Measurements from ENCODE around the gene SLC25A46.
"Not testable (repeated sequence)": the region's sequence is repeated elsewhere in the genome, so short reads cannot be mapped to it uniquely, and the experiment has no call there.

Gene SLC25A46

GRCh38 chr5:110738812-110739651 lies at the start of gene SLC25A46:
TSS of gene SLC25A46 (plus strand) at chr5:110739007. CDS start at chr5:110739120, 113 bp downstream.
- DNase-seq (ENCODE audit: low read depth in 2 of 2) = peak; percentile 72 to 75

GRCh38 chr5:110690587-110690986 lies 48.2 kb upstream of the SLC25A46 start:
- DNase-seq (ENCODE audit: low read depth in 2 of 2) = not testable (repeated sequence)

- DNase-seq (ENCODE audit: low read depth in 2 of 2) = not testable (repeated sequence)
Observed at GRCh38 chr5:110692669-110693068, 46.1 kb upstream of the SLC25A46 start.

GRCh38 chr5:110702300-110702699 lies 36.5 kb upstream of the SLC25A46 start:
- no peak for DNase-seq (ENCODE audit: low read depth in 2 of 2)

- DNase-seq (ENCODE audit: low read depth in 2 of 2) = no peak
Observed at GRCh38 chr5:110702704-110703103, 36.1 kb upstream of the SLC25A46 start.

DNA sequence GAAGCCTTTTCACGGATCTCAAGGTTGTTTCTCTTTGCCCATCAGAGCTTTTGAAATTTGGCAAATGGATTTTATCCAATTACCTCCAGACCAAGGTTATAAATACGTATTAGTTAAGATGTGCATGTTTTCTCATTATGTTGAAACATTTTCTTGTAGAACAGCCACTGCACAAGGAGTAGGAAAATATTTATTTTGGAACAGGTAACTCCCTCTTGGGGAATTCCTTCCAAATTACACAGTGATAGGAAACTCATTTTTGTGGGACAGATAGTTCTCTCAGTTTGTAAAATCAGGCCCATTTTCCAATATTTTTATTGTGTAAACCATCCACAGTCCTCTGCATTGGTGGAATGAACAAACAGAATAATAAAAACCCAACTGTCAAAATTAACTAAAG lies 35.3 kb upstream of the SLC25A46 start:
- no peak for DNase-seq (ENCODE audit: low read depth in 2 of 2)

DNA sequence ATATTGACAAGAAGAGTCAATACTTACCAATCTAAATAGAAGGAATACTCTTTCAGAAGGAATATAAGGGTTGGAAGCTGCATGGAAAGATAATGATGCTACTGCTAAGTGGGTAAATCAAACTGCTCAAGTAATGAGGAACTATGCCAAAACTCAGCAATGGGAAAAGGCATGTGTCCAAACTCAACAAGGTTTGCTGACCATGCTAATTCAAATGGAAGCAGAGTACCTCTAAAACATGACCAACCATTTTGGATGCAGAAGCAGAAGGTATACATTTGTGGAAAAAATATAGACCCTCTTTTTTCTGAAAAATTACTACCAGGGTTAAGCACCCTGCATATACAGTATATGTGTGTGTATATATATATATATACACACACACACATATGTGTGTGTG lies 33.5 kb upstream of the SLC25A46 start:
- no peak for DNase-seq (ENCODE audit: low read depth in 2 of 2)

GRCh38 chr5:110707260-110707844 lies 31.5 kb upstream of the SLC25A46 start:
- no peak for DNase-seq (ENCODE audit: low read depth in 2 of 2)

DNA sequence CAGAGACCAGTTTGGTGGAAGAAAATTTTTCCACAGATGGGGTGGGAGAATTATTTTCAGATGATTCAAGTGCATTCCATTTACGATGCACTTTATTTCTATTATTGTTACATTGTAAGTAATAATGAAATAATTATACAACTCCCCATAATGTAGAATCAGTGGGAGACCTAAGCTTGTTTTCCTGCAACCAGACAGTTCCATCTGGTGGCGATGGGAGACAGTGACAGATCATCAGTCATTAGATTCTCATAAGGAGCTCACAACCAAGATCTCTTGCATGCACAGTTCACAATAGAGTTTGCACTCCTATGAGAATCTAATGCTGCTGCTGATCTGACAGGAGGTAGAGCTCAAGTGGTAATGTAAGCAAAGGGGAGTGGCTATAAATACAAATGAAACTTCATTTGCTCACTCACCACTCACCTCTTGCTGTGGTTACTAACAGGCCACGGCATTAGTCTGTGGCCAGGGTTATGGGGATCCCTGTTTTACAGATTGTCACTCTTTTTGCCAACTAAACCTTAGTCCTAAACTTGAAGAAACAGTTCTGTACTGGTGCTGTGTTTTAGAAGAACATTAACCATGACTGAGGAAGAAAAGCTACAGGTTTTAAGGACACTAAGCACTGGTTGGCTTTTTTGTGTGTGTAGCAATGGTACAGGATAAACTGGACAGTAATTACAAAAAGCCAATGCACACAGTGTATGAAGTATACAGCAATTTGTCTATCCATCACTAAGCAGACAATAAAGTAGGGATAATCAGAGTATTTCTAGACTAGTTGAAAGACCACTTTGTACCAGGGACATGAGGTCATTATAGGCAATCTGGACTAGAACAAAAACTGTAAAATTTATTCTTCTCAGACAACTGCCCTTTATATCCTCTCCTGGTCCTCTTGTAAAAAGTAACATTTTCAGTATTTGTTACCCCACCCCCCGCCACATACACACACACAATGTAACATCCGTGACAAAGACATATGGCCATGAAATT lies 22.3 kb upstream of the SLC25A46 start:
- no peak for DNase-seq (ENCODE audit: low read depth in 2 of 2)

GRCh38 chr5:110718311-110718710 lies 20.5 kb upstream of the SLC25A46 start:
- no peak for DNase-seq (ENCODE audit: low read depth in 2 of 2)

DNA sequence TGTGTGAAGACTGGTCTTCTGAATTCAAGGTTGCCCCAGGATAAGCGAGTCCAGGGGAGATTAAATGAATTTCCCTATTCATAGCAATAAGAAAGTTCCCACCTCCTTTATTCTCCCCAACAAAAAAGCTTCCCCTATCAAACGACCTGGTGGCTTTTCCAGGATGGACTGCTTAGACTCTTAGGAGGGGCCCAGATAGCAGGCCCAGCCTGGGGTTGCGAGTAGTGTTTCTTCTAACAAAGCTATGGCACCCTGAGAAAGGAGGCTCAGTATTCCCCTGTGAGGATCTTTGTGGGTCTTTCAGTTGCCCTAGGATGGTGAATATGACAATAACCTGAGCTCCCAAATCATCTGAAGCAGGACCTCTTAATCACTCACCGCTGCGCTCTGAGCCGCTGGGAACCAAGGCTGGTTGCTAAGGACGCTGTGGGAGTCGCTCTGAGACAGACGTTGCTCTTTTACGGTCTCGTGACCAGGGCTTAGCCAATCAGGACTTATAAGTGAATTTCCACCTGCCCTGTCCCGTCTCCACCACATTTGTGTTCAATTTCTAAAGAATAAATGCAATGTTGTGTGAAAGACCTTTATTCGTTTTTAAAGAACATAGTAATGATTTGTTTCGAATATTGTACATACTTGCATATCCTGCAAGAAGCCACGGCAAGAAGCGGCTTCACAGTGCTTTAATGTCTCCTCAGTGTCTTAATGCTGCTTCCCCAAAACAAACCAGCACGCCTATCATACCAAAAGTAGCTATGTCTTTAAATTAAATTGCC lies 12.4 kb upstream of the SLC25A46 start, which contains the start of gene TMEM232:
Gene TMEM232, minus strand, starts transcription at position 423 of the 776 bp plus-strand sequence. CDS start 59,319 bp downstream, outside the sequence.
- peak; percentile 44 to 57 for DNase-seq (ENCODE audit: low read depth in 2 of 2)

DNA sequence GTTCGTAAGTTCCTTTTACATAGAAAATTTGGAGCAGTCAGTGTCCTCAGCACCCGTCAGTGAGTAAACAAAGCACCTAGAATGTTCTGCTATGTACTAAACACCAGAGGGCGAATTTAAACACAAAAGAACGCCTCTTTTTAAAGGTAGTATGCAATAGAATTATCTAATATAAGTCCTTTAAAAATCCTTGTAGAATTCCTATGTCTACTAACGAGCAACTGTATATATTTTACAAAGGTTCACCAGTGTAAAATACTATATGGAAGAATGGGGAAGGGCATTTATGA lies 11.8 kb upstream of the SLC25A46 start:
- DNase-seq (ENCODE audit: low read depth in 2 of 2) = no peak

DNA sequence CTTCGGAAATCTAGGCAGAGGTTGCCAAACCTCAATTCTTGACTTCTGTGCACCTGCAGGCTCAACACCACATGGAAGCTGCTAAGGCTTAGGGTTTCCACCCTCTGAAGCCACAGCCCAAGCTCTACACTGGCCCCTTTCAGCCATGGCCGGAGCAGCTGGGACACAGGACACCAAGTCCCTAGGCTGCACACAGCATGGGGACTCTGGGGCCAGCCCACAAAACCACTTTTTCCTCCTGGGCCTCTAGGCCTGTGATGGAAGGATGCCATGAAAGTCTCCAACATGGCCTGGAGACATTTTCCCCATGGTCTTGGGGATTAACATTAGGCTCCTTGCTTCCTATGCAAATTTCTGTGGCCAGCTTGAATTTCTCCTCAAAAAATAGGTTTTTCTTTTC lies 7.3 kb upstream of the SLC25A46 start:
- DNase-seq (ENCODE audit: low read depth in 2 of 2) = not testable (repeated sequence)

GRCh38 chr5:110734101-110734500 lies 4.7 kb upstream of the SLC25A46 start:
- DNase-seq (ENCODE audit: low read depth in 2 of 2) = no peak

GRCh38 chr5:110735556-110735955 lies 3.3 kb upstream of the SLC25A46 start:
- DNase-seq (ENCODE audit: low read depth in 2 of 2) = no peak

DNA sequence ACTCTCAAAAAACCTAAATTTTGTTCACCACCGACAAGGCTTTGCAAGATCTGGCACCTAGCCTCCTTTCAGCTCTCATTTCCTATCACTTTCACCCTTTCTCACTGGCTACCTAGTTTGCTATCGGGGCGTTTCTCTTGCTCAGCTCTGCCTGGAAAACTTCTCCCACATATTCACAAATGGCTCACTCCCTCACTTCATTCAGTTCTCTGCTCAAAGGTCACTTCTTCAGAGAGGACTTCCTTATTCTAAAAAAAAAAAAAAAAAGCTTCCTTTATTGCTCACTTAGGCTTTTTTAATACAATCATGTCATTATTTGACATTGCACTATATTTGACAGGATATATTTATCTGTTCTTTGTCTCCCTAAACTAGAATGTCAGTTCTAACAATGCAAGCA lies 2.1 kb upstream of the SLC25A46 start:
- DNase-seq (ENCODE audit: low read depth in 2 of 2) = no peak

GRCh38 chr5:110738503-110738811 lies 350 bp upstream of the SLC25A46 start:
- DNase-seq (ENCODE audit: low read depth in 2 of 2) = no peak

GRCh38 chr5:110751902-110752762 lies 13.3 kb downstream of the SLC25A46 start:
- peak in 1 of 2 donors; percentile 25 for DNase-seq (ENCODE audit: low read depth in 2 of 2)

DNA sequence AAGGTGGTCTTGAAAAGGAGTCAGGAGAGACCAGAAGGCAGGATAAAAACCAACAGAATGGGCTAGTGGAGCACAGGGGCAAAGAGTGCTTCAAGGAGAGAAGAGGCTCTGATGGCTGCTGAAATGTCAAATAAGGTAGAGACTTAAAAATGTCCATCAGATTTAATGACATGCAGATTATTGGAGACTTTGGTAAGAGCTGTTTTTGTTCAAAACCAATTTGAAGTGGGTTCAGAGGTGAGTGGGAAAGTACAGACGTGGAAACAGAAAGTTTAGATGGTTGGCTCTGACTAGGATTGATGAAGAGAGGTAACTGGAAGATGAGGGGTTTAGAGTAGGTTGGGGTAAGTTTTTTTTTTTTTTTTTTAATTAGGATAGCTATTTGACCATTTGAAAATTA lies 14.1 kb downstream of the SLC25A46 start:
- DNase-seq (ENCODE audit: low read depth in 2 of 2) = no peak

DNA sequence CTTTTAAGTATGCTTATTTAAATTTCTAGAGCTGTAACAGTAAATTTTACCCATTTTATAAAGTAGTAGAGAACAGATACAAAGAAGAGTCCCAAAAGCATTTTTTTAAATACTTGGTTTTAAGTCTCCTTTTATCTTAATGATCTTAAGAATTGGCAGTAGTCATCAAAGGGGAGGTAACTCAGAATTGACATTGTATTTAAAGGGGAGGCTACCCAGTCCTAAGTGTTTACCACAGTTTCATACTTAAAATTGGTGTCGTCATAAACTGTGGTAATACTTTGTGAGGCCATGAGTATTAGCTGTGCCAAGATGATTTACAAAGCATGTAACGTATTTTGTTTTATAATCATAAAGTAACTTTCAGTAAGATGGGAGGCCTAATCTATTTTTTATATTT lies 14.8 kb downstream of the SLC25A46 start:
- no peak for DNase-seq (ENCODE audit: low read depth in 2 of 2)

GRCh38 chr5:110754181-110754580 lies 15.4 kb downstream of the SLC25A46 start:
- DNase-seq (ENCODE audit: low read depth in 2 of 2) = no peak
